Measurements from ENCODE around the gene MACROH2A2.
"Not testable (repeated sequence)": the region's sequence is repeated elsewhere in the genome, so short reads cannot be mapped to it uniquely, and the experiment has no call there.

The MACROH2A2 gene

DNA sequence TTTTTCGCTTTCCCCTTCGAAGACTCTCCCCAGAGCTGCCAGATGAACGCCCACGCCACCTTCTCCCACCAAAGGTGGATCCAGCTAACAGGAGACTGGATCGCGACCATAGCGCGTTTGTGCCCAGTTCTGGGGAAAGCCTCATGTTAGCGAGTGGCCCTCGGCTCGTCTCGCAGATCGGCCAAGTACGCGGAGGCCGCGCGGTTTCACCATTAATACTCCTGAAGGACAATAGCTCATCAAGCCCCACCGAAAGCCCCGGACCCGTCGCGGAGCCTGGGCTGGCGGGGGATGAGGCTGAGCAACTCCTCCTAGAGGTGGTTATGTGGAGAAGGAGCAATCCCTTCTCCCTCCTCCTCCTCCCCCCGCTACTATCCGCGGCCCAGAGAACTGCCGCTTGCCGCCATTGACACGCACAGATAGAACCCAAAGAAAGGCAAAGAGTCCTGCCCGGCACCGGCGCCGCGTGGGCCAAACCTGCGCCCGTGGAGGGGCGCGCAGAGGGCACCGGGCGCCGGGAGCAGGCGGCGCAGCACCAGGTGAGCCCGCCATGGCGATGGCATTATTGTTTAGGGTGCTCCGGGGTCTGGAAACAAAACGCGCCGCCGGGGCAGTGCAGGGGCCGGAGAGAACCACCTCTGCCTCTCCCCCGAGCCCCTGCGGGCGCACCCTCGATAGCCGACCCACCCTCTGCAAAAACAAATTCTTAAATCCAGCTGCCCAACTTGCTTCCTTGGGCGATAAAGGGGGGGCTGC, at the start of gene MACROH2A2:
Gene MACROH2A2 (plus strand): TSS at position 385 of the 756 bp plus-strand sequence. CDS start 22,813 bp downstream, outside the sequence.
- DNase-seq, result peak; percentile 95

GRCh38 chr10:70007116-70007820, 45.4 kb upstream of the MACROH2A2 start:
- DNase-seq, result peak; percentile 39

- no peak for DNase-seq
These were observed 21.4 kb upstream of the MACROH2A2 start for GRCh38 chr10:70031215-70031614.

GRCh38 chr10:70032667-70033289, 19.9 kb upstream of the MACROH2A2 start:
- no peak for DNase-seq

GRCh38 chr10:70034232-70034631, 18.4 kb upstream of the MACROH2A2 start:
- peak; percentile 30 for DNase-seq

DNA sequence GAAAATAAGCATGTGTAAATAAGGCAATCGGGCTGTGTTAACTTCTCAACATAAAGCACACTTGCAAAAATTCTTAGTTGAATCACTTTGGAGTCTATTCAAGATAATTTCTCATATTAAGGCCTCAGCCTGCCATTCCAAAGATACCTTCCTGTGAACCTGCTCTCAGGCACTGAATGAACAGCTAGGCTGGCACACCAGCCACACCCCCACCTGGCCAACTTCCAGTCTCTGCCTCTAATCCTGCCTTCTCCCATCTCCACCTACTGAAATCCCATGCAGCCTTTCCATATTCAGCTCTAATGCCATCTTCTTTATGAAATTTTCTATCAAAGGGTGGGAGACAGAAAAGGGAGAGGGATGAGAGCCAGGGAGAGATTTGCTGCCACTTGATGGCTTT, 17.1 kb upstream of the MACROH2A2 start:
- DNase-seq, result no peak

- DNase-seq, result no peak
These were observed 13.7 kb upstream of the MACROH2A2 start for GRCh38 chr10:70038923-70039322.

- DNase-seq, result no peak
These were observed 11.6 kb upstream of the MACROH2A2 start for GRCh38 chr10:70041016-70041415.

DNA sequence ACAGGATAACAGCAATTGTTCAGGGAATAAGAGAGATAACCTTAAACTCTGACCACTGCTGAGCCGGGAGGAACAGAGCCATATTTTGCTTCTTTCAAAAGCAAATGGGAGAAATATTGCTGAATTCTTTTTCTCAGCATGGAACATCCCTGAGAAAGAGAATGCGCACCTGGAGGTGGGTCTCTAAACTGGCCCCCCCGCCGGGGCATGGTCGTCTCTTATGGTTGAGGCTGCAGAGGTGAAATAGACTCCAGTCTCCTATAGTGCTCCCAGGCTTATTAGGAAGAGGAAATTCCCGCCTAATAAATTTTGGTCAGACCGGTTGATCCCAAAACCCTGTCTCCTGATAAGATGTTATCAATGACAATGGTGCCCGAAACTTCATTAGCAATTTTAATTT, 10.9 kb upstream of the MACROH2A2 start:
- not testable (repeated sequence) for DNase-seq

DNA sequence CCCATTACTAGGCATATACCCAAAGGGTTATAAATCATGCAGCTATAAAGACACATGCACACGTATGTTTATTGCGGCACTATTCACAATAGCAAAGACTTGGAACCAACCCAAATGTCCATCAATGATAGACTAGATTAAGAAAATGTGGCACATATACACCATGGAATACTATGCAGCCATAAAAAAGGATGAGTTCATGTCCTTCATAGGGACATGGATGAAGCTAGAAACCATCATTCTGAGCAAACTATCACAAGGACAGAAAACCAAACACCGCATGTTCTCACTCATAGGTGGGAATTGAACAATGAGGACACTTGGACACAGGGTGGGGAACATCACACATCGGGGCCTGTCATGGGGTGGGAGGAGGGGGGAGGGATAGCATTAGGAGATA, 5.6 kb upstream of the MACROH2A2 start:
- DNase-seq, result not testable (repeated sequence)

- no peak for DNase-seq
These were observed 4.5 kb upstream of the MACROH2A2 start for GRCh38 chr10:70048030-70048723.

GRCh38 chr10:70051848-70052247, 798 bp upstream of the MACROH2A2 start:
- DNase-seq, result no peak

- DNase-seq, result no peak
These were observed 683 bp downstream of the MACROH2A2 start for GRCh38 chr10:70053218-70053840.

DNA sequence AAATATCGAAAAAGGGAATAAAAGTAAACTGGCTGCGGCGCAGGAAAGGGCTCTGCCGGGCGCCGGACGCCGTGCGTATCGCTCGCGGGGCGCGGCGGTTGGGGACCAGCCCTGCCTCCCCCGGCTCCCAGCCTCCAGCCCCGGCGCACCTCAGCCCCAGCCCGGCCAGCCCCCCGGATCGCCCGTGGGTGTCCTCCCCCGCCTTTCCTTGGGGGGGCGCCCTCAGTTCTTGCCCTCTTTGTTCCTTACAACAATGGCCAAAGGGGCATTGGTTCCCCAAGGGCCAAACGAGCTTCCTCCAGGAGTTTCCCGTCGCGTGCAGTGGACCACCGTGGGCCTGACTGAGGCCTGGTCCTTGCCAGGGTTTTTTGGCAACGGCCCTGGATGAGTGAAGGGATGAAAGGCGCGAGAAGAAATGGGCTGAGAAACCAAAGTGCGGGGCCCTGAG, 1.2 kb downstream of the MACROH2A2 start:
- peak; percentile 78 for DNase-seq

DNA sequence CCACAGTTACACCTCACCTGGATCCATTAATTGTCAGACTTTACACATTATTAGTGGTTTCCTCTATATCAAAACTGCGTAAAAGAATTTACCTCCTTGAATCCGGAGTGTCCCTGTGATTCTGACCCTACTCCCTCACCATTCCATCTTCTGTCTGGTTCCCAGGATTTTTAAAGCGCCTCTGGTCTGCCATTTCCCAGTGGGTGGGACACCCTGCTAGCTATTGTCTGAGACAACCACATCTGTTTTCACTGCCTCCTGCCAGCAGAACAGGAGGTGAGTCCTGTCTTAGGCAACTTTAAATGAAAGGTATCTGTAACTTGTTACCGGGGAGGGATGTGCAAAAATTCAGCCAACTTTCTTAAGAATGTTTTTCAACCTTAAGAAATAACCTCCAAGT, 2.3 kb downstream of the MACROH2A2 start:
- DNase-seq, result no peak

GRCh38 chr10:70055550-70055949, 2.9 kb downstream of the MACROH2A2 start:
- no peak for DNase-seq

- DNase-seq, result no peak
These were observed 4.7 kb downstream of the MACROH2A2 start for GRCh38 chr10:70057306-70057705.

GRCh38 chr10:70060389-70060788, 7.7 kb downstream of the MACROH2A2 start:
- no peak for DNase-seq

- DNase-seq, result no peak
These were observed 10.9 kb downstream of the MACROH2A2 start for GRCh38 chr10:70063418-70064098.

GRCh38 chr10:70064486-70064885, 11.8 kb downstream of the MACROH2A2 start:
- no peak for DNase-seq

DNA sequence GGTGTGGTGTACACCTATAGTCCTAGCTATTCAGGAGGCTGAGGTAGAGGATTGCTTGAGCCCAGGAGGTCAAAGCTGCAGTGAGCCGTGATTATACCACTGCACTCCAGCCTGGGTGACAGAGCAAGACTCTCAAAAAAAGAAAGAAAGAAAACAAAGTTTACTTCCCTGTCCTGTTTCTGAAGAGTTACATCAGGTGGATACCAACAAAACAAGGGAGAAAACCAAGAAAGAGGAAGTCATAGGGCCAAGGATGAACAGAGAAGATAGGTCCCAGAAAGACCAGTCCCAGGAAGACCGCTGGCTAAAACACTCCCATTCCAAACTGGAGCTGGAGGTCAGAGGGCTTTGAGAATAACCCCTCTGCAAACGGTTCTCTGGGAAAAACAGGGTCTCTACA, 13.5 kb downstream of the MACROH2A2 start:
- no peak for DNase-seq

DNA sequence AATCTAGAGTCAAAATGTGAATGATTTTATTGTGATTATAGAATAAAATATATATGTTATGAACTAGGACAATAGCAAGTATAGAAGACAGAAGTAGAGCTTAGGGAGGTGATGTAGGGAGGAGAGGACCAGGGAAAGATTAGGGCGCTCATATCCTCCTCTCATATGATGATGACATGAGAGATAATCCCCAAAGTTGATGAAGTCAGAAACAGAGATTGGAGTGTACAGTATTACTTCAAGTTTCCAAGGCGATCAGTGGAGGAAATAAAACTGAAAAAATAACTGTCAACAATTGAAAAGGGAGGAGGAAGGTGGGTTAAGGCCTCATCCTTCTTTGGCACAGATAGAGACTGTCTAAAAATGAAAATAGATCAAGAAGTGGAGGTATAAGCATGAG, 14.9 kb downstream of the MACROH2A2 start:
- no peak for DNase-seq
